KOPT-K1 (cell line): ENCODE results near the gene INTS6.
"Not testable (repeated sequence)": the region's sequence is repeated elsewhere in the genome, so short reads cannot be mapped to it uniquely, and the experiment has no call there.

Experiments
- H3K27ac ChIP-seq: fragments of 200-600 bp; sonication (generic); 2 replicates; pipeline ENCODE4 v1.5.1; 2016; ENCODE audit warnings: antibody characterized with exemption, mild to moderate bottlenecking, low read depth, low read length; ENCODE audit not compliant: poor library complexity, severe bottlenecking
- H3K36me3 ChIP-seq: fragments of 200-600 bp; sonication (generic); 2 replicates; pipeline ENCODE4 v1.5.1; 2017; ENCODE audit warnings: antibody characterized with exemption, mild to moderate bottlenecking, low read length, moderate library complexity; ENCODE audit not compliant: insufficient read depth
- H3K9me3 ChIP-seq: fragments of 200-600 bp; sonication (generic); 2 replicates; pipeline ENCODE4 v1.5.1; 2017; ENCODE audit warnings: antibody characterized with exemption, low read length, mild to moderate bottlenecking; ENCODE audit not compliant: insufficient read depth, poor library complexity, severe bottlenecking

The INTS6 gene

GRCh38 chr13:51437550-51438127 lies 15.2 kb downstream of the INTS6 start:
- H3K27ac ChIP-seq: no peak overlapping the region
- H3K9me3 ChIP-seq: no peaks in the 10 kb centered on the region
- H3K36me3 ChIP-seq: peaks cover 7% of the 10 kb centered on the region

DNA sequence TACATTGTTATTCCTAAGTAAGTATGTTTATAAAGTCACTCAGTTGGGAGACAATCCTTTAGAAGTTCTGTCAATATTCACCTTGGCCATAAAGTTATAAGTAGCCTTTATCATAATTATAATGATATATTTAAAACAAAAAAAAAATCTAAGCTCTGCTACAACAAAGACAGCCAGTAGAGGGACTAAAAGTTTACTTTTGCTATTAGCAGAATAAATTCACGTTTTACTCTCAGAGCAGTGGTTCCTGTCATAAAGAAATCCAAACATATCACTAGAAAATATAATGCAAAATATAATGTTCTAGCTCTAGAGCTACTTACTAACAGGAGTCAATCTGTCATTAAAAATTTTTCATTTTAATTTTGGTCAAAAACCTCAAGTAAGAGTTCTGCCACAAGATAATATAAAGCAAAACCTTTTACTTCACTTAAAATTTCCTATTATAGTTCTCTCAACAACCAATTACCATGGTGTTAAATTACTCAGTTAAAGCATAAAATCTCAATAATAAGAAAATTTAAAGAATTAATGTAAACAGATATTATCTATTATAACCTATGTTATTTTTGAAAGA lies 17.7 kb downstream of the INTS6 start:
- Histone ChIP-seq H3K9me3 (no peaks in the 10 kb centered on the region), H3K27ac (no peak overlapping the region), H3K36me3 (peaks cover 11% of the 10 kb centered on the region)

- peaks cover 26% of the 10 kb centered on the region for H3K36me3 ChIP-seq
- no peaks in the 10 kb centered on the region for H3K9me3 ChIP-seq
- H3K27ac ChIP-seq: no peak overlapping the region
These were observed 20.3 kb downstream of the INTS6 start for GRCh38 chr13:51432576-51432975.

DNA sequence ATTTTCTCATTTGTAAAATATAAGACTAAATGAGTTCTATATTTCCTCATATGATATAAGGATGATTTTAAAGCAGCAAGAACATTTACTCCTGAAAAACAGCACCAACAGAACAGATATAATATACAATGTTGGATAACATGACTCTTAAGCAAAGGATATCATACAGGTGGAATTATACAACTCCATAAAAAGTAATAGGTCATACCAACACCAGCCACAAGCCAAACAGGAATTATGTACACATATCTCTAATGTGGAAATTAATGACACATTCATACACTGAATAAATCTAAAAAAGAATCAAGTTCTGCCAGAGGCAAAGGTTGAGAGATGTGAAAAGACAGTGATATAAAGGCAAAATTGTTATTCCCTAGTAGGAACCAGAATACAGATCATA lies 25.9 kb downstream of the INTS6 start:
- no peaks in the 10 kb centered on the region for H3K9me3 ChIP-seq
- H3K36me3 ChIP-seq: peaks cover 37% of the 10 kb centered on the region

DNA sequence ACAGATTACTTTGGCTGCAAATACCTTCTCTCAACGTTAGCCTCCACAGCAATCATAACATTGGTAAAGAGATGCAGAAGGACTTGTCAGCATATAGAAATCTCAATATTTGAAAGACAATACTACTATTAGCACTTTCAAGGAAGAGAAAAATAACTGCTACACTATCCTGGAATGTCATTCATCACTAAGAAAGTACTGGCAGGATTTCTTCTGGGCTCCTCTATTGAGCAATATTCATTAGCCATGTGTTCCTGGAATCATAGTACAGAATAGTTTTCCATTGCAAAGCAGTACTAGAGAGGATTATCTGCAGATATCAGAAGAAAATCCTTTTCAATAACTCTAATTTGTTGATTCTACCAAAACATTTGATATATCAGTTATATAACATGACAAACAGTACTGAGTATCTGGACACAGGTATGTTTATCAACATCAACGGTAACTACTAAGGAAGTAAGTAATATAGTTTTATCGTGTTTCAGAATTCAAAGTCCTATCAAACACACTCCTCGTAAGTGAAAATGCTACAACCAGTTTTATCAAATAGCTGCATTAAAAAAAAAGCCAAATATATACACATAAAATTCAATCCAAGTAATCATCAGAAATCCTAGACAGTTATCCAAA lies 27.3 kb downstream of the INTS6 start:
- H3K36me3 ChIP-seq: peaks cover 44% of the 10 kb centered on the region

More for the DNA sequence above, 25.9 kb downstream of the INTS6 start:
- H3K27ac ChIP-seq: no peak overlapping the region

DNA sequence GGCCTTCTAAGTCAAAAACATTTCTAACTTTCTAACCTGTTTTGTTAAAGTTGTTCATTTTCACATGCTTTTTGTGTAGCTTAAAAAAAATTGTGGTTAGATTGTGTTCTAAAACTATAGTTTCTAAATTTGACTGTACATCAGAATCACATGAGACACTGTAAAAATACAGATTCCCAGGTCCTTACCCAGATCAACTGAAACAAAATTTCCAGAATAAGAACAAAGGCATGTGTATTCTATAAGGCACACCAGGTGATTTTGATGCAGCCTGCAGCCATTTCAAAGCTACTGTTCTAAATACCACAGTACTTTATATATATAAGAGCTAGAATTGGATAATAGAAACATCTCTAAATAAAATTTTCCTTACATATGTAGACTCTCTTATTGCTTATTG lies 29.1 kb downstream of the INTS6 start:
- peaks cover 40% of the 10 kb centered on the region for H3K36me3 ChIP-seq
- H3K9me3 ChIP-seq: no peaks in the 10 kb centered on the region
- no peak overlapping the region for H3K27ac ChIP-seq

More for the DNA sequence above, 27.3 kb downstream of the INTS6 start:
- H3K27ac ChIP-seq: no peak overlapping the region
- H3K9me3 ChIP-seq: no peaks in the 10 kb centered on the region

GRCh38 chr13:51422484-51422883 lies 30.4 kb downstream of the INTS6 start:
- H3K36me3 ChIP-seq: peaks cover 35% of the 10 kb centered on the region
- H3K27ac ChIP-seq: no peak overlapping the region
- H3K9me3 ChIP-seq: no peaks in the 10 kb centered on the region

DNA sequence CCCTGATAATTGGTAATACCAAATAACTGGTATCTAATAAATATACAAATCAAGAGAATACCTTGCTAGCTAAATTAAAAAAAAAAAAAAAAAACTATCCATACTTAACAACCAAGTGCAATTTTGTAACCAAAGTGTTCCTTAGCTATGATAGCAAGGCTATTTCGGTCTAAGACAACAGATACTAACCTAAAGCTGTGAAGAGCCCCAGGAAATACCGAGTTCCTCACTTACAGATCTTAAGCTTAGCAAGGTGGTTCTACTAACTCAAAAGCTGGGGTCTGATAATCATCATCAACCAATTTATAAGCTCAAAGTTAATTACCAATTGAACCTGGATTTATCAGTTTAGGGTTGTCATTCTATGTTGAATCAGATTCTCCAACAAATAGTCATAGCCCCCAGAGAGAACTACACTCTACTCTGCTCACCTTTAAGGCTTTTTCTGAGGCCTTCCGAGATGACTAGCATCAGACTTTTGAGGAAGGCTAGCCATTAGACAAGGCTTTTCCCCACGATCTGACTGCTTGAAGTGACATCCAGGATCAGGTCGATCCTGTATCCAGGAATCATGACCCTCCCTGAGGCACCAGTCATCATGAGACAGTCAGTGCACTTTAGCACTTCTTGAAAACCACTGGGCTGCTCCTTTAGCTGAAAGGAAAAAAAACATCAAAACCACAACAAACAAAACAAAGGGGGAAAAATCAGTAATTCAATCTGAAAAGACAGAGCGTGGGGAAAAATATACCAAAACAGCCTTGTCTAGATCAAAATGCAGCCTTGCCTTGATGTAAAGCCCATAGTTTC lies 31.9 kb downstream of the INTS6 start:
- Histone ChIP-seq H3K36me3 (peaks cover 49% of the 10 kb centered on the region), H3K27ac (no peak overlapping the region)

GRCh38 chr13:51419001-51419636 lies 33.7 kb downstream of the INTS6 start:
- Histone ChIP-seq H3K9me3 (peaks cover 21% of the 10 kb centered on the region), H3K36me3 (peaks cover 54% of the 10 kb centered on the region), H3K27ac (no peak overlapping the region)

More for the DNA sequence above, 31.9 kb downstream of the INTS6 start:
- peaks cover 13% of the 10 kb centered on the region for H3K9me3 ChIP-seq

DNA sequence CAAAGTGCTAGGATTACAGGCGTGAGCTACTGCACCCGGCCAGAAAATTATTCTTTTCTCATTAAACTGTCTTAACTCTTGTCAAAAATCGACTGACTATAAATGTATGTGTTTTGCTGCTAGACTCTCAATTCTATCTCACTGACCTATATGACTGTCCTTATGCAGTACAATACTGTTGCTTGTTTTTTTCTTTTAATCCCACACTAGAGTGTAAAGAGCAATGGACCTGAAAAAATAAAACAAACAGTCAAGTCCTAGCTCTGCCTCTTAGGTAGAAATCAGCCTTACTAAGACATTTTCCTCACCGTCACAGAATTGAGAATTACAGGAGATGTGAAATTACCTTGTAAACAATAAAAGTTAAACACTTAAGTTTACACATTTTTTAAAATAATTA lies 35.1 kb downstream of the INTS6 start:
- peaks cover 52% of the 10 kb centered on the region for H3K36me3 ChIP-seq
- peaks cover 21% of the 10 kb centered on the region for H3K9me3 ChIP-seq
- no peak overlapping the region for H3K27ac ChIP-seq

GRCh38 chr13:51416107-51416506 lies 36.7 kb downstream of the INTS6 start:
- Histone ChIP-seq H3K9me3 (peaks cover 21% of the 10 kb centered on the region), H3K27ac (no peak overlapping the region), H3K36me3 (peaks cover 51% of the 10 kb centered on the region)

GRCh38 chr13:51415339-51415738 lies 37.5 kb downstream of the INTS6 start:
- Histone ChIP-seq H3K36me3 (peaks cover 43% of the 10 kb centered on the region), H3K9me3 (peaks cover 21% of the 10 kb centered on the region)
- H3K27ac ChIP-seq: not testable (repeated sequence)

GRCh38 chr13:51412431-51412830 lies 40.4 kb downstream of the INTS6 start:
- H3K36me3 ChIP-seq: peaks cover 27% of the 10 kb centered on the region
- H3K9me3 ChIP-seq: peaks cover 21% of the 10 kb centered on the region
- H3K27ac ChIP-seq: no peak overlapping the region

- Histone ChIP-seq H3K9me3 (no peaks in the 10 kb centered on the region), H3K27ac (no peak overlapping the region), H3K36me3 (peaks cover 3% of the 10 kb centered on the region)
These were observed 47.7 kb downstream of the INTS6 start for GRCh38 chr13:51405176-51405575.
